Neural cell (in vitro differentiated cells): ENCODE measurements around the gene TBC1D16. TPM values are rescaled to one million over a fixed set of nuclear protein-coding genes. Genes with fewer than 3 reads are reported as not detected.

Source experiments
- H2AFZ ChIP-seq: fragments of 200-600, 300-800 bp; sonication (generic), shearing (Covaris generic); 2 replicates; pipeline ENCODE4 v1.6.0; 2014; ENCODE audit warnings: low read depth, mild to moderate bottlenecking, antibody characterized with exemption, low read length, moderate library complexity
- H3F3A ChIP-seq: fragments of 200-600 bp; shearing (Covaris generic); 2 replicates; pipeline ENCODE4 v1.6.1; 2016; ENCODE audit warnings: mild to moderate bottlenecking, moderate library complexity, mixed read lengths, antibody characterized with exemption, low read length; ENCODE audit not compliant: insufficient read depth, poor library complexity, severe bottlenecking
- H3K27ac ChIP-seq: fragments of 200-600, 300-800 bp; sonication (generic), shearing (Covaris generic); 2 replicates; pipeline ENCODE4 v1.5.1; 2014; ENCODE audit warnings: mild to moderate bottlenecking, low read length, moderate library complexity
- H3K27me3 ChIP-seq: fragments of 300-800, 200-600 bp; sonication (generic), shearing (Covaris generic); 2 replicates; pipeline ENCODE4 v1.6.0; 2014; ENCODE audit warnings: mild to moderate bottlenecking, low read depth, low read length, moderate library complexity; ENCODE audit not compliant: insufficient read depth
- H3K36me3 ChIP-seq: fragments of 300-800, 200-600 bp; sonication (generic), shearing (Covaris generic); 2 replicates; pipeline ENCODE4 v1.5.1; 2014; ENCODE audit warnings: mild to moderate bottlenecking, antibody characterized with exemption, low read length, moderate library complexity; ENCODE audit not compliant: insufficient read depth
- H3K4me2 ChIP-seq: fragments of 300-800, 200-600 bp; sonication (generic), shearing (Covaris generic); 2 replicates; pipeline ENCODE4 v1.6.0; 2014; ENCODE audit warnings: mild to moderate bottlenecking, low read length
- H3K4me3 ChIP-seq: fragments of 300-800, 200-600 bp; sonication (generic), shearing (Covaris generic); 2 replicates; pipeline ENCODE4 v1.5.1; 2014; ENCODE audit warnings: mild to moderate bottlenecking, low read length, moderate library complexity
- H3K79me2 ChIP-seq: fragments of 200-600 bp; shearing (Covaris generic); replicated peaks from 2 replicates; pipeline ENCODE4 v1.6.0; 2014; ENCODE audit warnings: mild to moderate bottlenecking, low read length, moderate library complexity; ENCODE audit not compliant: insufficient read depth
- H3K9ac ChIP-seq: fragments of 300-800, 200-600 bp; sonication (generic), shearing (Covaris generic); 2 replicates; pipeline ENCODE4 v1.6.1; 2016; ENCODE audit warnings: mild to moderate bottlenecking, low read length, mixed read lengths
- H3K9me2 ChIP-seq: fragments of 200-600 bp; shearing (Covaris generic); 2 replicates; pipeline ENCODE4 v1.6.1; 2016; ENCODE audit warnings: mild to moderate bottlenecking, low read length, mixed read lengths; ENCODE audit not compliant: insufficient read depth
- H3K9me3 ChIP-seq: fragments of 200-600, 300-800 bp; sonication (generic), shearing (Covaris generic); 2 replicates; pipeline ENCODE4 v1.6.1; 2016; ENCODE audit warnings: mild to moderate bottlenecking, mixed run types, low read length, moderate library complexity, mixed read lengths
- H4K20me1 ChIP-seq: fragments of 200-600 bp; shearing (Covaris generic); 2 replicates; pipeline ENCODE4 v1.6.1; 2016; ENCODE audit warnings: mild to moderate bottlenecking, mixed run types; ENCODE audit not compliant: insufficient read depth
- CTCF ChIP-seq: fragments of 450-650 bp; IDR thresholded peaks from 2 replicates; pipeline ENCODE4 v1.5.1; 2014; ENCODE audit warnings: antibody characterized with exemption, mild to moderate bottlenecking, moderate library complexity; ENCODE audit not compliant: poor library complexity, severe bottlenecking
- EP300 ChIP-seq: fragments of 450-650 bp; conservative IDR thresholded peaks from 2 replicates; pipeline ENCODE4 v1.6.1; 2014; ENCODE audit warnings: antibody characterized with exemption, mild to moderate bottlenecking, moderate library complexity; ENCODE audit not compliant: poor library complexity, severe bottlenecking
- EZH2 ChIP-seq: fragments of 200-600, 300-800 bp; shearing (Covaris generic), sonication (generic); IDR thresholded peaks from 2 replicates; pipeline ENCODE4 v1.6.1; 2014; ENCODE audit warnings: antibody characterized with exemption, low read length, borderline replicate concordance, mild to moderate bottlenecking; ENCODE audit not compliant: insufficient read depth, poor library complexity, severe bottlenecking
- MXI1 ChIP-seq: fragments of 450-650 bp; conservative IDR thresholded peaks from 2 replicates; pipeline ENCODE4 v1.6.1; 2014; ENCODE audit warnings: antibody characterized with exemption, mild to moderate bottlenecking; ENCODE audit not compliant: poor library complexity, severe bottlenecking
- POLR2AphosphoS5 ChIP-seq: IDR thresholded peaks from 2 replicates; pipeline ENCODE4 v1.6.1; 2012
- RAD21 ChIP-seq: fragments of 450-650 bp; conservative IDR thresholded peaks from 2 replicates; pipeline ENCODE4 v1.6.1; 2014; ENCODE audit warnings: antibody characterized with exemption, mild to moderate bottlenecking, moderate library complexity
- REST ChIP-seq: IDR thresholded peaks from 2 replicates; pipeline ENCODE4 v1.6.1; 2012; ENCODE audit warnings: borderline replicate concordance
- SMC3 ChIP-seq: fragments of 450-650 bp; conservative IDR thresholded peaks from 2 replicates; pipeline ENCODE4 v1.6.1; 2014; ENCODE audit warnings: antibody characterized with exemption, mild to moderate bottlenecking, moderate library complexity; ENCODE audit not compliant: poor library complexity
- TAF1 ChIP-seq: IDR thresholded peaks from 2 replicates; pipeline ENCODE4 v1.6.1; 2012; ENCODE audit warnings: low read depth
- polyA plus RNA-seq: library from polyadenylated mRNA; depleted of rRNA; stranded (reverse); fragments of >200 nt; gene quantifications from 2 replicates; pipeline ENCODE4 v1.2.3, GENCODE V29; 2014

TBC1D16 gene
- polyA plus RNA-seq, 1 donor from 2014 or later, result 19.8 TPM

- no peak overlapping the region for H3K27ac ChIP-seq
- no peak overlapping the region for H2AFZ ChIP-seq
- no peak overlapping the region for H3K9ac ChIP-seq
- TF ChIP-seq CTCF (no peak), EZH2 (no peak), MXI1 (no peak), POLR2AphosphoS5 (no peak), REST (no peak), RAD21 (no peak), EP300 (no peak), SMC3 (no peak), TAF1 (no peak)
- no peaks in the 10 kb centered on the region for H3F3A ChIP-seq
- H3K4me2 ChIP-seq, result no peak overlapping the region
- H3K9me3 ChIP-seq, result no peaks in the 10 kb centered on the region
- no peaks in the 10 kb centered on the region for H3K27me3 ChIP-seq
- no peak overlapping the region for H3K4me3 ChIP-seq
- H4K20me1 ChIP-seq, result no peaks in the 10 kb centered on the region
- H3K36me3 ChIP-seq, result no peaks in the 10 kb centered on the region
- H3K9me2 ChIP-seq, result no peaks in the 10 kb centered on the region
- peaks cover 9% of the 10 kb centered on the region for H3K79me2 ChIP-seq
Observed at GRCh38 chr17:80021600-80021999, 14.1 kb downstream of the TBC1D16 start.

- H3K27ac ChIP-seq, result no peak overlapping the region
- peaks cover 13% of the 10 kb centered on the region for H3K79me2 ChIP-seq
Observed at GRCh38 chr17:80018917-80019651, 16.6 kb downstream of the TBC1D16 start.

More at GRCh38 chr17:80018917-80019651, 16.6 kb downstream of the TBC1D16 start:
- H3K9me2 ChIP-seq, result no peaks in the 10 kb centered on the region
- no peaks in the 10 kb centered on the region for H3K36me3 ChIP-seq
- no peak overlapping the region for H3K9ac ChIP-seq
- no peak for TF ChIP-seq SMC3
- no peak for TF ChIP-seq REST
- no peak for TF ChIP-seq POLR2AphosphoS5
- TF ChIP-seq EP300, result no peak
- TF ChIP-seq CTCF, result no peak
- TF ChIP-seq RAD21, result no peak
- TF ChIP-seq EZH2, result no peak
- TF ChIP-seq TAF1, result no peak
- no peak for TF ChIP-seq MXI1
- H3K9me3 ChIP-seq, result no peaks in the 10 kb centered on the region
- H3K4me3 ChIP-seq, result no peak overlapping the region
- H2AFZ ChIP-seq, result no peak overlapping the region
- no peaks in the 10 kb centered on the region for H3K27me3 ChIP-seq
- H4K20me1 ChIP-seq, result no peaks in the 10 kb centered on the region
- H3K4me2 ChIP-seq, result no peak overlapping the region
- H3F3A ChIP-seq, result no peaks in the 10 kb centered on the region
